Lung (tissue), 12 donors: ENCODE measurements around the gene NOP9. TPM values are rescaled to one million over a fixed set of nuclear protein-coding genes. Genes with fewer than 3 reads are reported as not detected.

Source experiments
- ATAC-seq: fragments of 200-7000 bp; cut with Tn5 transposase; one replicate; pipeline ENCODE4 v1.9.1; 2020; ENCODE audit warnings: moderate number of reproducible peaks; ENCODE audit not compliant: insufficient read depth, low FRiP score
- DNase-seq, 3 donors: peaks; one replicate each; pipeline ENCODE4 v3.0.0-alpha.2; 2013 to 2017
- H3K27ac ChIP-seq, 2 donors: one replicate each; pipeline ENCODE4 v1.5.1; 2013; ENCODE audit warnings: mild to moderate bottlenecking in 2 of 2, moderate library complexity in 2 of 2, control low read depth in 1 of 2, inconsistent platforms in 1 of 2, low read depth in 1 of 2, low read length in 1 of 2
- H3K27me3 ChIP-seq, 3 donors: one replicate each; pipeline ENCODE4 v1.5.1; 2013; ENCODE audit warnings: low read length in 2 of 3; ENCODE audit not compliant: control insufficient read depth in 3 of 3, insufficient read depth in 3 of 3
- H3K36me3 ChIP-seq, 4 donors: one replicate each; pipeline ENCODE4 v1.5.1; 2013; ENCODE audit warnings: low read length in 4 of 4, mild to moderate bottlenecking in 1 of 4, moderate library complexity in 1 of 4; ENCODE audit not compliant: control insufficient read depth in 4 of 4, insufficient read depth in 4 of 4
- H3K4me1 ChIP-seq, 5 donors: one replicate each; pipeline ENCODE4 v1.5.1; 2013; ENCODE audit warnings: low read length in 5 of 5, mild to moderate bottlenecking in 2 of 5, moderate library complexity in 1 of 5; ENCODE audit not compliant: control insufficient read depth in 5 of 5, insufficient read depth in 5 of 5
- H3K4me3 ChIP-seq: one replicate; pipeline ENCODE4 v1.5.1; 2013; ENCODE audit warnings: mild to moderate bottlenecking, control low read depth, moderate library complexity
- H3K9ac ChIP-seq, 2 donors: one replicate each; pipeline ENCODE4 v1.5.1; 2013; ENCODE audit warnings: low read length in 2 of 2, control low read depth in 1 of 2; ENCODE audit not compliant: insufficient read depth in 1 of 2
- H3K9me3 ChIP-seq, 4 donors: one replicate each; pipeline ENCODE4 v1.5.1; 2013; ENCODE audit warnings: low read length in 3 of 4, mild to moderate bottlenecking in 1 of 4, moderate library complexity in 1 of 4; ENCODE audit not compliant: control insufficient read depth in 4 of 4, insufficient read depth in 3 of 4
- WGBS, 2 donors: extraction: QIAGEN DNeasy Blood & Tissue Kit; methylation state at CpG; one replicate each; pipeline ENCODE4 v1.1.7; 2013; 5-methylcytosine and 5-hydroxymethylcytosine counted together
- polyA plus RNA-seq, 2 donors: library from polyadenylated mRNA; stranded (reverse); fragments of 200-250 nt; gene quantifications; one replicate each; pipeline ENCODE4 v1.2.1, GENCODE V29; 2013
- total RNA-seq, 2 donors: library from RNA; depleted of rRNA in 1 of 2; stranded (reverse); fragments of >200 nt in 1 of 2; gene quantifications; one replicate each; pipeline ENCODE4 v1.2.1, GENCODE V29; 2014 to 2021
- TF ChIP-seq, protein P1 (sequence below): IDR thresholded peaks from 2 replicates; pipeline ENCODE4 v1.5.1; 2012; ENCODE audit warnings: mild to moderate bottlenecking; ENCODE audit errors: control extremely low read depth, extremely low read depth
- donor health status: control.
- donor health status: control.
- donor health status: Bipolar disorder and iron deficiency.
- donor health status: healthy.
- donor health status: DM: yes; HTN: yes; CAD: no.

The NOP9 gene
- total and polyA plus RNA-seq, 4 donors: 12.1 to 25.9 (median 13.8) TPM

DNA sequence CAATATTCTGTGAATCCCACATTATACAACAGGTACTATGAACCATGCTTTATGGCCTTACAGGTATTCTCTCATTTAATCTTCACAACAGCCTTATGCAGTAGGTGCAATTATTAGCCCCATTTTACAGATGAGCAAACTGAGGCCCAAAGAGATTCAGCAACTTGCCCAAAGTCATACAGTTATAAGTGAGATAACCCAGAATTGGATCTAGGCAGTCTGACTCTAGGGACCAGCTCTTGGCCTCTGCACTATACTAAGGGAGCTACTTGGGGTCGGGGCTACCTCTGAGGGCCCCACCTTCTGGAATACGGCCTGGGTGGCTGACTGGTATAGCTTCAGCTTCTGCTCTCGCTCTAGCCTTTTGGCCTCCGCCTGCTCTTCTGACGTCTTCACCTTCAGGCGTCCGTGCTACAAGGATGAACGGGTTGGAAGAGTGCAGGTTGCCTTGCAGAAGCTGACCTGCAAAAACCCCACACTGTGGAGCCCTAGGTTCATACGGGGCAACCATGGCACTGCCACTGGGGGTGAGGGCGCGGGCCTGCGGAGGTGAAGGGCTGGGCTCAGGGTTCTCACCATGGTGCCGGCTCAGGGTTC lies 29.0 kb upstream of the NOP9 start:
- Histone ChIP-seq H3K4me1 (peaks cover 4 to 11% (median 6%) of the 10 kb centered on the region in 5 donors), H3K9ac (peak overlapping the region; percentile 59 to 80), H3K27ac (peak overlapping the region; percentile 97 to 98), H3K36me3 (peaks cover 3 to 35% (median 7%) of the 10 kb centered on the region in 4 donors), H3K4me3 (peak overlapping the region; percentile 83), H3K9me3 (no peaks in the 10 kb centered on the region), H3K27me3 (no peaks in the 10 kb centered on the region)
- DNase-seq (no peak), ATAC-seq (no peak)
- 14 to 15% methylated on average over 13 of the region's 13 CpGs for WGBS, 2 donors
- TF ChIP-seq, protein P1, sequence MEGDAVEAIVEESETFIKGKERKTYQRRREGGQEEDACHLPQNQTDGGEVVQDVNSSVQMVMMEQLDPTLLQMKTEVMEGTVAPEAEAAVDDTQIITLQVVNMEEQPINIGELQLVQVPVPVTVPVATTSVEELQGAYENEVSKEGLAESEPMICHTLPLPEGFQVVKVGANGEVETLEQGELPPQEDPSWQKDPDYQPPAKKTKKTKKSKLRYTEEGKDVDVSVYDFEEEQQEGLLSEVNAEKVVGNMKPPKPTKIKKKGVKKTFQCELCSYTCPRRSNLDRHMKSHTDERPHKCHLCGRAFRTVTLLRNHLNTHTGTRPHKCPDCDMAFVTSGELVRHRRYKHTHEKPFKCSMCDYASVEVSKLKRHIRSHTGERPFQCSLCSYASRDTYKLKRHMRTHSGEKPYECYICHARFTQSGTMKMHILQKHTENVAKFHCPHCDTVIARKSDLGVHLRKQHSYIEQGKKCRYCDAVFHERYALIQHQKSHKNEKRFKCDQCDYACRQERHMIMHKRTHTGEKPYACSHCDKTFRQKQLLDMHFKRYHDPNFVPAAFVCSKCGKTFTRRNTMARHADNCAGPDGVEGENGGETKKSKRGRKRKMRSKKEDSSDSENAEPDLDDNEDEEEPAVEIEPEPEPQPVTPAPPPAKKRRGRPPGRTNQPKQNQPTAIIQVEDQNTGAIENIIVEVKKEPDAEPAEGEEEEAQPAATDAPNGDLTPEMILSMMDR: no peak

DNA sequence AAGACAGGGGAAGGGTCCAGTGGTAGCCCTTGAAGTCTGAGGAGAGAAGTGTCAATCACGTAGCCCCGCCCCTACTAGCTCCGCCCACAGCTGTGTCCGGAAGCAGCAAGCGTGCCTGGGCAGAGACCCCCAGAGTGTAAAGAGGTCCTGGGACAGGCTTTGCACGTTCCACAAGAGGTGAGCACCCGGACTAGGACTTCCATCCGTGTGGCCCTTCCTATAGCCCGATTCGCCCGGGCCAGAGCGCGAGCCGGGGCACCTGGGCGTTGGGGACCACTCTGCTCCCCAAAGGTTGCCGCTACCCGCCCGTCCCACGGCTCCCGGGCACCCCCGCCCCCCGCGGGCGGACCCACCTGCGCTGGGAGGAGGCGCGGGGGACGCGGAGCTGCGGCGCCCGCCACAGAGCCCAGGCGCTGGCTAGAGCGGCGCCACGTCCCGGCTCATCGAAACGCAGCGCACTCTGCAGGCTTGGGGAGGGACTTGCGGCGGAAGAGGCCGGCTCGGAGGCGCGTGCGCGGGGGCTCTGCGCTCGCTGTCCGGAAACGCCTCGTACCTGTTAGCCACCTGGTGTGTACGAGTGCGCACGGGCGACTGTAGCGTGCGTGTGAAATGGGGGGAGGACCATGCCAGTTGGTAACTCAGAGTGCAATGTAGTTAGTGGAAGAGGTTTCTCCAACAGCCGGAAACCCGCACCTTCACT lies 28.4 kb upstream of the NOP9 start, which contains the start of gene RABGGTA:
RABGGTA (minus strand) TSS at position 464 of the 700 bp plus-strand sequence. CDS start 482 bp downstream, outside the sequence.
- TF ChIP-seq, protein P1: peak; percentile 64
- H3K9ac ChIP-seq: peak within 1 kb of the TSS; percentile 59 to 80
- H3K9me3 ChIP-seq: no peaks in the 10 kb centered on the region
- no peaks in the 10 kb centered on the region for H3K27me3 ChIP-seq
- H3K27ac ChIP-seq: peak within 1 kb of the TSS; percentile 97 to 98
- ATAC-seq (peak; percentile 91), DNase-seq (peak; percentile 89 to 95 (median 90))
- H3K4me3 ChIP-seq: peak within 1 kb of the TSS; percentile 83
- H3K36me3 ChIP-seq: peaks cover 3 to 30% (median 7%) of the 10 kb centered on the region in 4 donors
- WGBS, 2 donors: 0% methylated on average over 54 to 61 of the region's 61 CpGs
- H3K4me1 ChIP-seq: peaks cover 4 to 11% (median 6%) of the 10 kb centered on the region in 5 donors

DNA sequence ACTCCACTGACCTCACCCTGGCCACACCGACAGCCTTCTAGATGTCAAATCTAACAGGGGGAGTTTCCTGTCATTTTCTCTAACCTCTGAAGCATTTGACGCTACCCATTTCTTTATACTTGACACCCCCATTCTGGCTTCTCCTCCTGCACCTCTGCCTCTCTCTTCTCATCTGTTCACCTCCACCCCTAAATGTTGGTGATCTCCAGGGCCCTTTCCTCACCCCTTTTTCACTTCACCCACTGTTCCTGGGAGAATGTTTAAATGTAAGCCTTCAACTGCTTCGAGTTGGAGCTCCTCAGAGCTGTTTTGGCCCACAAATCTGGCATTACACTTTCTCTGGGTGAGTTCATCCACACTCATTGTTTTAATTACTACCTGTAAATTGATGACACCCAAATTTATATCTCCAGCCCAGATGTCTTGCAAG lies 27.8 kb upstream of the NOP9 start:
- DNase-seq: no peak
- H3K27me3 ChIP-seq: no peaks in the 10 kb centered on the region
- peak overlapping the region; percentile 59 to 71 for H3K9ac ChIP-seq
- H3K9me3 ChIP-seq: no peaks in the 10 kb centered on the region
- ATAC-seq: no peak
- peaks cover 3 to 24% (median 6%) of the 10 kb centered on the region in 4 donors for H3K36me3 ChIP-seq
- WGBS, 2 donors: 20 to 23% methylated on average over 3 of the region's 3 CpGs
- peak overlapping the region; percentile 55 for H3K4me3 ChIP-seq
- peaks cover 4 to 11% (median 6%) of the 10 kb centered on the region in 5 donors for H3K4me1 ChIP-seq
- TF ChIP-seq, protein P1: no peak
- peak overlapping the region; percentile 97 to 98 for H3K27ac ChIP-seq
